Stimulated activated CD8-positive, alpha-beta memory T cell treated with anti-CD3 and anti-CD28 coated beads, Interleukin-12 subunit alpha, Interleukin-12 subunit beta, amount 100 ng/mL, for 24 hours (primary cell): ENCODE measurements around the gene CNTLN.
"Not testable (repeated sequence)": the region's sequence is repeated elsewhere in the genome, so short reads cannot be mapped to it uniquely, and the experiment has no call there.

Experiments
- DNase-seq: peaks from one replicate; pipeline ENCODE4 v3.0.0-alpha.2; 2020; ENCODE audit errors: extremely low read depth

Gene CNTLN

DNA sequence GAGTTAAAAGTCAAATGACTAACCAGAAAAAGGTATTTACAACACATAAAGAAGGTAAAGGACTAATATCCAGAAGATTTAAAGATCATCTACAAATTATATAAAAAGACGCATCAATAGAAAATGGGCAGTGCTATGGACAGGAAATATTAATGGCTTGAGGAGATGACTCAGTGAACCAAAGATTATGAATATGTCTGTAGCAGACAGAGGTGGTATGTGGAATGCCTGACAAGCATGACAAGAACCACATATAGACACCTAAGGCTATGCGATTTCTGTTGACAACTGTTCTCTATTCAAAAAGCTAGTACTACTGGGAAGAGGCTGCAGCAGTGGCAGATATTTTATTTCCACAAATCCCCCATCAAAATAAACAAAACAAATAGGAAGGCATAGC is 267.0 kb downstream of the CNTLN start:
- DNase-seq, result no peak

DNA sequence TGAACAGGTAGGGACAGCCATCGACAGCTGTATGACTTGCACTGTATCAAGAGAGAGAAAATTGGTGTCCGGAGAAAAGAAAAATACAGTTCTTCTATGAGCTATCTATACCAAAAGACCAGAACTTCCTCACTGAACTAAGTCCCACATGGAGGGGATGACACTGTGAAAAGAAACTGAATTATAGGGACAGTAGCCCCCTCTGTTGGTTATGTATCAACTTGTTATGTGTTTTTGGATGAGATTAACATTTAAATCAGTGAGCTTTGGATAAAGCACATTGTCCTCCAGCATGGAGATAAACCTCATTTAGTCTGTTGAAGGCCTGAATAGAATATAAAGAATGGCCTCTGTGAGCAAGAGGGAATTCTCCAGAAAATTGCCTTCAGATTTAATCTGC is 267.5 kb downstream of the CNTLN start:
- no peak for DNase-seq

DNA sequence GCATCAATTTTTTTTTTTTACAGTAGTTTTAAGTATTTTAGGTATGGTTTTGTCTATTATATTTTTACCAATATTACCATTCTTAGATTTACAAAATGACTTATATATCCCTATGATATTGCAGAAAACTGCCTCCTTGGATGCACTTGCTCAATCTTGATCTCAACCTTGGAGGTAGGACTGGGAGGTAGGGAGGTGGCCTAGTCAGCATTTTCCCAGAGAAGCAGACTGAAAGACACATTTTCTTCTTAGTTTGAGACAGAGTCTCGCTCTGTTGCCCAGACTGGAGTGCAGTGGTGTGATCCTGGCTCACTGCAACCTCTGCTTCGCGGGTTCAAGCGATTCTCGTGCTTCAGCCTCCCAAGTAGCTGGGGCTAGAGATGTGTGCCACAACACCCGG is 268.7 kb downstream of the CNTLN start:
- no peak for DNase-seq

DNA sequence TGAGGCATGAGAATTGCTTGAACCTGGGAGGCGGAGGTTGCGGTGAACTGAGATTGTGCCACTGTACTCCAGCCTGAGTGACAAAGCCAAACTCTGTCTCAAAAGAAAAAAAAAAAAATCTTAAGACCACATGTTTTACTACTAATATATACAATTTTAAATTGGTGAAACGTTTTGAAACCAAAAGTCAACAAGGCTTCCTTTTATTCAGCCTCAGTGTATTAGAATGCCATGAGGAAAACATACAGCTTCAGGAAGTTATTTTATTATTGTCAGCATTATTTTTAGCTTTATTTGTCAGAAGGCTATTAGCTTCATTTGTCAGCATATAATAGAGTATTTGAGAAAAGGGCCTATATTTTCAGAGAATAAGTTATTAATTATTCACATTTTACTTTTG is 280.1 kb downstream of the CNTLN start:
- no peak for DNase-seq

DNA sequence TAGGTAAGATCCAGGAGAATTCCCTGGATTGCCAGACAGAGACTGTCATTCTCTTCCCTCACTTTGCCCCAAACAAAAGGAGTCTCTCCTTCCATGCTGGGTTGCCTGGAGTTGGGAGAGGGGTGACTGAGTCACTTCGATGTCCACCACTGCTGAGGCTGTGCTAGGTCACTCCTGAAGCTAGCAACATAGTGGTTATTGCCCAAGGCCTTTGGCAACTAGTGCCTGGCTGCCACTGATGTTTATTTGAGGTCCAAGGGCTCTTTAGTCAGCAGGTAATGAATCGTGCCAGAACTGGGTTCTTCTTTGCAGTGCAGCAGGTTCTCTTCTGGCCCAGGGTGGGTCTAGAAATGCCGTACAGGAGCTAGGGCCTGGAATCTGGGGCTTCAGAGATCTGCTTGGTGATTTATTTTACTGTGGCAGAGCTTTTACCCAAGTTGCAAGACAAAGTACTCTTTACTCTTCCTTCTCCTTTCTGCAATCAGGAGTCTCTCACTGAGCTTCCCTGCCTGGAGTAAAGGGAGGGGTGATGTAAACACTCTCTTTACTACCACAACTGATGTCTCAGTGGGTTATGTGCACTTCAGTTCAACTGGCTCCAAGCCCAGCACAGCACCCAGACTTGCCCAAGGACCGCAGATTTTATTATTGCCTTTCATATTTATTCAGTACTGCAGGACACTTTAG is 288.3 kb downstream of the CNTLN start:
- no peak for DNase-seq

DNA sequence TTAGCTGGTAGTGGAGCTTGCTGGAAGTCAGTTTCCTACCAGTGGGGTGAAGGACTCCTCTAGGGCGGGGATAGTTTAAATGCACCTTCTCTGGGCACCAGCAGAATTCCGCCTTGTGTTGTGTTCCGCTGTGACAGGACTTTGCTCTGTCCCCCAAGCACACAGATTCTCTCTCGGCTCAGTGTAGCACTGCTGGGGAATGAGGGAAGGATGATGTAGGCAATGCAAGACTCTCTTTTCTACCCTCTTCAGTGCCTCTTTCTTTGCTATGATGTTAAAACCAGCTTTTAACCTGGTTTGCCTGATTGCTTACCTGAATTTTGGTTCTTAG is 288.8 kb downstream of the CNTLN start:
- DNase-seq, result no peak

DNA sequence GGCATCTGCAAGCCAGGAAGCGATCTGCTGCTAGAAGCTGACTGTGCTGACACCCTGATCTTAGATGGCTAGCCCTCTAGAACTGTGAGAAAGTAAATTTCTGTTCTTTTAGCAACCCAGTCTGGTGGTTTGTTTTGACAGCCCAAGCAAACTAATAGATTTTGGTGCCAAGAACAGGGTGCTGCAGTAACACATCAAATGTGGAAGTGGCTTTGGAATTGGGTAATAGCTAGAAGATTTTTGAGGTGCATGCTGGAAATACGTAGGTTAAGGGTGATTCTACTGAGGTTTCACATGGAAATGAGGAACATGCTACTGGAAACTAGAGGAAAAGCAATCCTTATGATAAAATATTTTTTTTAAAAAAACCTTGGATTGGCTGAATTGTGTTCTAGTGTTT is 290.5 kb downstream of the CNTLN start:
- no peak for DNase-seq

DNA sequence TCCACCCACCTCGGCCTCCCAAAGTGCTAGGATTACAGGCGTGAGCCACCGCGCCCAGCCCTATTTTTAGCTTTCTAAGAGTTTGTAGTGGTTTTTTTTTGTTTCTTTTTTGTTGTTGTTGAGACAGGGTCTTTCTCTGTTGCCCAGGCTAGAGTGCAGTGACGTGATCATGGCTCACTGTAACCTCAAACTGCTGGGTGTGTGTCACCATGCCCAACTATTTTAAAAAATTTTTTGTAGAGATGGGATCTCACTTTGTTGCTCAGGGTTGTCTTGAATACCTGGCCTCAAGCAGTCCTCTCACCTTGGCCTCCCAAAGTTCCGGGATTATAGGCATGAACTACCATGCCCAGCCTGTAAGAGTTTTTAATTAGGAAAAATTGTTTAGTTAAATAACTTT is 298.7 kb downstream of the CNTLN start:
- DNase-seq, result no peak

DNA sequence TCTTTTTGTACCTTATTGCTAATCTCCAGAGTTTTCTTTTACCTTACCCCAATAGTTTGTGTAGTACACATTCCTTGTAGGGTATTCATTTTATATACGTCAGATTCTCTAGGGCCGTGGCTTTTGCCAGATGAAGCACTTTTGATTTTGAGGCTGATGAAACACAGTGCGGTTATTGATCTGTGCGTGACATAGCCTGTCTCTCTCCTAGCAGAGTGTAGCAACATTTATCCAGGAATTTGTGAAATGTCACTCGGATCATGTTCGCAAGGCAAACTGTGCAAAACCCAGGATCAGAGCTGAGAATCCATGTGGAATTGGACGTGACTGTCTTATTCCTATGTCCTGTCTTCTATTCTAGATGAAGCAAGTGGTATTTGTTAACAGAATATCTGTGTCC is 302.0 kb downstream of the CNTLN start:
- no peak for DNase-seq

DNA sequence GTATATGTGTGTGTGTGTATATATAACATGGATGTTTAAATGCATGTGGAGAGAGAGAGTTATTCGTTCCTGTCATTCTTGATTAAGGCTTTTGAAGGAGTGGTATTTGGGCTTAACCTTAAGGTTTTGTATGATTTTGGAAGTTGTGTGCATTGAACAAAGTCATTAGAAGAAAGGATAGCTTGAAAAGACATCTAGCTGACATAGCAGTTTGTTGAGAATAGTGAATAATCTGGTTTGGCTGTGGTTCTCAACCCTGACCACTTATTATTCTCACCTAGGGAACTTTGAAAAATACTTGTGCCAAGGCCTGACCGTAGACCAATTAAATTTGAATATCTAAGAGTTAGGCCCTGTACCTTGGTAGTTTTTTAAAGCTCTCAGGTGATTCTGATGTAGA is 303.0 kb downstream of the CNTLN start:
- no peak for DNase-seq

DNA sequence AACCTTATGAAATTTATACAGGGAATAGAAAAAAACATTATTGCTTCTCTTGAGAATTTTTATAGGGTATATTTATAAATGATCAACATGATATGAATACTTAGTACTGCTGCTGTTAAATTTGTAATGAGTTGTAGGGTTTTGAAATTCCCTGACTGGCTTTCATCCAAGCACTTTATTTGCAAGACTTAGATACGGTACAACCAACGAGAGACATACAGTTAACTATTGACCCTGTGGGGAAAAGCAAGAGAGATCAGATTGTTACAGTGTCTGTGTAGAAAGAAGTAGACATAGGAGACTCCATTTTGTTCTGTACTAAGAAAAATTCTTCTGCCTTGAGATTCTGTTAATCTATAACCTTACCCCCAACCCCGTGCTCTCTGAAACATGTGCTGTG is 310.3 kb downstream of the CNTLN start:
- not testable (repeated sequence) for DNase-seq

DNA sequence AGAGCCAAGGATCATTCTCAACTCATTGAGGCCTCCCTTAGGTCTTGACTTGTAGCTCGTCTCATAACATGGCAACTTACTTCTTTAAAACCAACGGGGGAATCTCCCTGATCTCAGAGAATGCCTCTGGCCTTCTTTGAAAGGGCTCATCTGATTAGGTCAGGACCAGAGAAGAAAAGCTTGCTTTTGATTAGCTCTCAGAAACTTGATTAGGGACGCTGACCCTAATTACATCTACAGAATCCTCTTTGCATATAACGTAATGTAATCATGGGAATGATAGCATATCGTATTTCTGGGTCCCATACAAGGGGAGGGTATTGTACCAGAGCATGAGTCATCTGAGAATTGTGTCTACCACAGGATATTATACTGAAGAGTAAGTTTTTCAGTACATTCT is 318.9 kb downstream of the CNTLN start:
- DNase-seq, result no peak

DNA sequence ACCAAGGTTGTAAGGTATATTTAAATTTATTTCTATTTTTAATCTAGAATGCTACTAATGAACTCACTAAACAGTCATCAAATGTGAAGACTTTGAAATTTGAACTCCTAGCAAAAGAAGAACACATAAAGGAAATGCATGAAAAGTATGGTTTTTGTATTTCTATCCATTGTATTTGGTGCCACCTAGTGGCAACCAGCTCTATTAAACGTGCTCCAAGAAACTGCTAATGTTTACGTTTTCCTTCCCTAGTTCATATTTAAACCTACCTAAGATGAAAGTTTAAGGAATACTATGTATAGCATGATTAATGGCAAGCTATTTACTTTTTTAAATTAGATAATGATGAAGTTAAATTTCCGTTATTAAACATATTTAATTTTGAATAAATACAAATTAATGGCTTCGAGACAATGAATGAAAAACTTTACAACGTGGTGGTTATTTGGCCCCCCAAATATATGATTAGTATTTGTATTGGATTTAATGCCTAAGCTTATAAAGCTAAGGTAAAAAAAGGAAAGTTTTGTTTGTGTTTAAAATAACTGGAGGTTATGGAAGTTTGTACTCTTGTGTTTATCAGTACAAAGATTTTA is 328.1 kb downstream of the CNTLN start:
- DNase-seq, result no peak

DNA sequence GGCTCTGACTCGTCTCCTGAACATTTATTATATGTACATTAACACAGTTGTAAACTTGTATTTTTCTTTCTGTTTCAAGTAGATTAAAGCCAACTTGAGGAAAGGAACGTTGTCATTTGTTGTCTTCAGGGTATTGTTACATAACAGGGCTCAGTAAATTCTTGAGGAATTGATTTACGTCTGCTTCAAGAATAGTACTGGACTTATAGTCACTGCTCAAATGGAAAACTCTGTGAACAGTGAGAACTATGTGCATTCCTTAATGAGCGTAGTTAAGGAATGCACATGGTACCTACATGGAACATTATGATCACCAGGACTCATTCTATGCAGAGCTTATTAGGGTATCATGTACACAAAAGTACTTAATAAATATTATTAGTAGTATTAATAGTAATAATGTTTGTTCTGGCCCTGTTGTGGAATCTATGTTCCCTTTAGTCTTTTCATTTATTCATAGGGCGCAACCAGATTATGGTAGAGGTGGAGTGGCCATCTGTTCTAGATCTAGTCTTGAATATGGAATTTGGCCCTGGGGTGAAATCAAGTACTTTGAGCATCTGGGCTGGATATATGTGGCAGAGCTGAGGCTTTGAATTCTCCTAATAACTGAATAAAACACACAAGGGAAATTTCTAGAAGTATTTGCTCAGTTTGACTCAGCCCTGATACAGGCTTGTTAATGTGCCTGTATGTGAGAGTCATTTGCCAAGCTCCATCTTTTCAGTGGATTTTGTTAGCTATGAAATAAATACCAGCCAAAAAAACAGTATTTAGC is 335.4 kb downstream of the CNTLN start:
- DNase-seq, result no peak

DNA sequence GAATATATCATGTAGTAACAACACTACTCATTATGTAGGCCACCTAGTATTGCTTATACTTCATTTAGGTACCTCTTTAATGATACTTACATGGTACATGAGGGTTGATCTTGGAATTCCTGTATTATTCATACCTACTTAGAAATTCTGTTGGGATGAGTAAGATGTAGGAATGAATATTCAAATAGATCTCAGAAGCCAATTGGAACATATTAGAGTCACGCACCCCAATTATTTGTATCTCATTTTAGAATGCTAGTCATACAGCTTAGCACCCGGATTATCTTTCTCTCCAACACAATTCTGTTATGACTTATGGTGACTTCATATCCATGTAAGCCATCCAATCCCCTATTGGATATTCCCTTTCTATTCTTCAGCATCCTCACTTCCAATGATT is 337.3 kb downstream of the CNTLN start:
- DNase-seq, result no peak

DNA sequence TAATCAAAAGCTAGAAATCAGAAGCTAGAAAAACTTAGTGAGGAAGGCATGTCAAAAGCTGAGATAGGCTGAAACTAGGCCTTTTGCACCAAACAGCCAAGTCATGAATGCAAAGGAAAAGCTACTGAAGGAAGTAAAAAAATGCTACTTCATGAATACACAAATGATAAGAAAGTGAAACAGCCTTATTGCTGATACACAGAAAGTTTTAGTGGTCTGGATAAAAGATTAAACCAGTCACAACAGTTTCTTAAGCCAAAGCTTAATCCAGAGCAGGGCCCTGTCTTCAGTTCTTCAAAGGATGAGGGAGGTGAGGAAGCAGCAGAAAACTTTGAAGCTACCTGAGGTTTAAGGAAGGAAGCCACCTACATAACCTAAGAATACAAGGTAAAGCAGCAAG is 341.6 kb downstream of the CNTLN start:
- no peak for DNase-seq

DNA sequence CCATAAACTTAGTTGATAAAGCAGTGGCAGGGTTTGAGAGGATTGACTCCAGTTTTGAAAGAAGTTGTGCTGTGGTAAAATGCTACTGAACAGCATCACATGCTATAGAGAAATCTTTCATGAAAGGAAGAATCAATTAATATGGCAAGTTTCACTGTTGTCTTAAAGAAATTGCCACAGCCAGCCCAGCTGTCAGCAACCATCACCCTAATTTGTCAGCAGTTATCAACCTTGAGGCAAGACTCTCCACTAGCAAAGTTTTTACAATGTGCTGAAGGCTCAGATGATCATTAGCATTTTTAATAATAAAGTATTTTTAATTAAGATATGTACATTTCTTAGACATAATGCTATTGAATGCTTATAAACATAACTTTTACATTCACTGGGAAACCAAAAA is 343.0 kb downstream of the CNTLN start:
- DNase-seq, result no peak

DNA sequence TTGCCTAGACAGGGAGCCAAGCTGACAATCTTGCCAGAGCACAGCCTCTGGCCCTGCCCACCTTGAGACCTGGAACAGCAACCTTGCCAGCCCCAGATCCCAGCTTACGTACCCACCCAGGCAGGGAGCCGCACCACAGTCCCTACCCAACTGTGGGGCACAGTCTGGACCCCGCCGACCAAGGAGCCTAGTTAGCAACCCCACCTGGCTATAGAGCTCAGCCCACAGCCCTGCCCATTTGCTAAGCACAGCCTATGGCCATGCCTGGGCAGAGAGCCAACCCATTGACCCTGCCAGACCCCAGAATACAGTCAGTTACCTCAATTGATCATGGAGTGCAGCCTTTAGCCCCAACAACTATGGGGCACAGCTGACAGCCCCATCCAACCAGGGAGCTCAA is 346.1 kb downstream of the CNTLN start:
- no peak for DNase-seq

DNA sequence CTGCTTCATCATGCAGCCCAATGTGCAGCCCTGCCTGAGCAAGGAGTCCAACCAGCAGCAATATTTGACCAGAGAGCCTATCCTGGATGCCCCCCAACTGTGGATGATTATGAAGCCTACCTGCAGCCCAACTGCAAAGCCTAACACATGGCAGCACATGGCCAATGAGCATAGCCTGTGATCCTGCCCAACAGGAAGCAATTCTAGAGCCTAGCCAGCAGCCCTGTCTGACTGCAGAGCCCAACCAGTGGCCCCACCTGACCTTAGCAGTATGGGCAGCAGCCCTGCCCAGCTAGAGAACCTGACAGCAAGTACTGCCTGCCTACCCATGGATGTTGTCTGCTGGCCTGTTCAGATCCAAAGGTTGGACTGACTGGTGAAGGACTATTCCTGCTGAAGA is 346.7 kb downstream of the CNTLN start:
- DNase-seq, result no peak

DNA sequence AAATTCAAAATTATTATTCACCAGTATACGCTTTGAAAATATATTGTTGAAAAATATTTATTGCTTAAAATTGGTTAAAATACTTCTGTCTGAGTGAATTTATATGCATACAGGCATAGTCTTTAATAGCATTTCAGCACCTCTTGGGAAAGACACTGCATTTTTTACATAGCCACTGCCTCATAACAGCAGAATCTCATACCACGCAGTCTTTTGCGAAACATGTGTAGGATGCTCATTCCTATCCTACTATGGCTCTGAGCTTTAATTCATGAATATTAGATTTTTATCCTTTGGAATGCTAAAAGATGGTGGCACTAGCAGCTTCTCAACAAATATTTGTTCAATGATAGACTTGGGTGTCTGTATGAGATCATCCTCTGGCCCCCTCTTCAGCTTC is 350.1 kb downstream of the CNTLN start:
- DNase-seq, result no peak

DNA sequence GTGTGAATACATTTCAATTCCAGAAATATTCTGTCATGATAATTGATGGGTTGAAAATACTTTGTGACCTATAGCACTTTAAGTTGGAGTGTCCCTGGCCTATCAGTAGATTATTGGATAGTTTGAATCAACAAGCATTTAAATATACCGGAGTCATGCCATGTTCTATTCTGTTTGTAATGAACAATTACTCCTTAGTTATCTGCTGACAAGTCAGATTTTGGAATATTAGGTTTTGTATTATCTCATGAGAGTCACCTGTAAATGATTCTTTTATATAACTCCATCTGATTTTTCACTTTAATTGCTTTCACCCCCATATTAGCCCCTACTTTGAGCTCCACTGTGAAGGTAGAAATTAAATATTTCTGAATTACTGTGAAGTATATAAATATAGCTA is 351.6 kb downstream of the CNTLN start:
- no peak for DNase-seq

DNA sequence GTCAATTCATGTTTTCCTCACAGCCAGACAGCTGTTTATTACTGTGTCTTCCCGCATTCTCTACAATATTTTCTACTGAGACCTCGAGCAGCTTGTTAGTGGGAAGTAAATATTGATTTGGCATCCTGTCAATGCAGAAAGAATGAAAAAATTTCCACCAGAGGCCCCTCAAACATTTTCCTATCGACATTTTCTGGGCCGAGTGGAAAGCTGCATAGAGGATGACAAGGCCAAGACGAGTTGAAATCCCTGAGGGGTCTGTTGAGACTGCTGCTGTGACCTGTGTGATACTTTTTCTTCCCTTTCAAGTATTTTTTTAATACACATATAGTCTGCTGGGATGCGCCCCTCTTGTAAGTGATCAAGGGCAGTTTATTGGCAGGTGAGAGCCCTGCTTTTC is 352.6 kb downstream of the CNTLN start:
- no peak for DNase-seq

DNA sequence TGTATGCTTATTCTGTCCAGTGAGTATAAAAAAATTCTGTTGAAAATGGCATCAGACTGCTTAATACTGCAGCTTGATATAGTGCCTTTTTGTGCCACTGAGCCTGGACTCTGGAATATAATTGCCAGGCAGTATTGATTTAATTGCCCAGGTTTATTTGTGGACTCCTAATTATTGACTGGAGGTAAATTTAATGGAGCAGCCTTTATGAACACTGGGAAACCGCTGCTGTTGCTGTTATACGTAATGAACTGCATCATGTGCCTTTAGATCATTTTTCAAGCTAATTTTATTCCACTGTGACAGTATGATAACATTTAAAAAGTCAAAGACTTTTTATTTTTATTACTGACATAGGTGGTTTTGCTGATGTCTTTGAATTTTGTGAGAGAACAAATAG is 353.8 kb downstream of the CNTLN start:
- no peak for DNase-seq

DNA sequence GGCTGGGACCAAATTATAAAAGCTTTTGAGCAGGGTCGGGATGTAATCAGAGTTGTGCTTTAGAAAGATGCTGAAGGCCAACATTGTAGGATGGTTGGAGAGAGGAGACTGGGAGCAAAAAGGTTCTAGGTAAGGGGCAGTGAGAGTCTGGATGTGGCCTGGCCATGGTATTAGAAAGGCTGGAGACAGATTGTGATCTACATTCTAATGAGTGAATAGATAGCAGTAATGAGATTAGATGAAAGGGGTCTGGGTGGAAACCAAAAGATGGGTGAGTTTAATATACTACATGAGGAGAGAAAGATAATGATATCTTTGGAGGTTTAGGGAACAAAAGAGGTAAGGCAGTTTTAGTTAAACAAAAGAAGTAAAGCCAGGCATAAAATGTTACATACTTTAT is 355.3 kb downstream of the CNTLN start:
- DNase-seq, result no peak
